Osteoblast (primary cell): ENCODE measurements around the gene DNAH9. TPM values are rescaled to one million over a fixed set of nuclear protein-coding genes. Genes with fewer than 3 reads are reported as not detected.

Experiments used
- DNase-seq: peaks from one replicate; pipeline ENCODE4 v3.0.0; 2011; ENCODE audit warnings: low spot score, mixed read lengths; ENCODE audit not compliant: insufficient read length; ENCODE audit errors: missing footprints
- H2AFZ ChIP-seq: 2 replicates; pipeline ENCODE4 v1.6.0; 2011; ENCODE audit warnings: mild to moderate bottlenecking, low read length
- H3K27ac ChIP-seq: 2 replicates; pipeline ENCODE4 v1.5.1; 2011; ENCODE audit warnings: mild to moderate bottlenecking, low read depth, low read length, moderate library complexity
- H3K27me3 ChIP-seq: 2 replicates; pipeline ENCODE4 v1.6.0; 2012; ENCODE audit warnings: mild to moderate bottlenecking, control low read depth, inconsistent platforms, low read length, moderate library complexity; ENCODE audit not compliant: insufficient read depth
- H3K36me3 ChIP-seq: 2 replicates; pipeline ENCODE4 v1.5.1; 2011; ENCODE audit warnings: mild to moderate bottlenecking, low read length, control low read depth, moderate library complexity; ENCODE audit not compliant: insufficient read depth
- H3K4me1 ChIP-seq: 2 replicates; pipeline ENCODE4 v1.5.1; 2011; ENCODE audit warnings: mild to moderate bottlenecking, low read length, control low read depth, moderate library complexity; ENCODE audit not compliant: insufficient read depth
- H3K4me2 ChIP-seq: 2 replicates; pipeline ENCODE4 v1.6.0; 2011; ENCODE audit warnings: mild to moderate bottlenecking, low read length; ENCODE audit not compliant: insufficient read depth
- H3K4me3 ChIP-seq: fragments of 200-600 bp; sonication (generic); 3 replicates; pipeline ENCODE4 v1.5.1; 2012; ENCODE audit warnings: mild to moderate bottlenecking, low read length, inconsistent platforms; ENCODE audit not compliant: insufficient read depth
- H3K79me2 ChIP-seq: 2 replicates; pipeline ENCODE4 v1.6.0; 2012; ENCODE audit warnings: mild to moderate bottlenecking, low read length, control low read depth, inconsistent platforms; ENCODE audit not compliant: insufficient read depth
- H3K9me3 ChIP-seq: 2 replicates; pipeline ENCODE4 v1.5.1; 2011; ENCODE audit warnings: low read depth, low read length, control low read depth
- H4K20me1 ChIP-seq: 2 replicates; pipeline ENCODE4 v1.6.0; 2012; ENCODE audit warnings: mild to moderate bottlenecking, low read length, control low read depth; ENCODE audit not compliant: insufficient read depth
- CTCF ChIP-seq: IDR thresholded peaks from 2 replicates; pipeline ENCODE4 v1.5.1; 2011; ENCODE audit warnings: mild to moderate bottlenecking, low read depth, low read length, moderate library complexity; ENCODE audit errors: extremely low read depth
- total RNA-seq: library from RNA; depleted of rRNA; stranded (reverse); fragments of >200 nt; gene quantifications from 2 replicates; pipeline ENCODE4 v1.2.3, GENCODE V29; 2012

DNAH9 gene
- total RNA-seq, 1 donor, result not detected

GRCh38 chr17:11885051-11885450, 286.8 kb downstream of the DNAH9 start:
- Histone ChIP-seq H3K79me2 (no peaks in the 10 kb centered on the region), H4K20me1 (no peaks in the 10 kb centered on the region), H3K27ac (no peak overlapping the region), H3K4me1 (no peaks in the 10 kb centered on the region), H3K27me3 (no peaks in the 10 kb centered on the region), H3K4me2 (no peak overlapping the region), H3K36me3 (no peaks in the 10 kb centered on the region), H3K9me3 (no peaks in the 10 kb centered on the region), H3K4me3 (no peak overlapping the region), H2AFZ (no peak overlapping the region)
- no peak for TF ChIP-seq CTCF
- DNase-seq, result no peak

- no peaks in the 10 kb centered on the region for H3K79me2 ChIP-seq
- H3K4me2 ChIP-seq, result no peak overlapping the region
- H3K27me3 ChIP-seq, result no peaks in the 10 kb centered on the region
- H3K27ac ChIP-seq, result no peak overlapping the region
- no peak for TF ChIP-seq CTCF
- no peak overlapping the region for H3K4me3 ChIP-seq
- H3K9me3 ChIP-seq, result no peaks in the 10 kb centered on the region
- H3K4me1 ChIP-seq, result no peaks in the 10 kb centered on the region
- DNase-seq, result no peak
- H2AFZ ChIP-seq, result no peak overlapping the region
- H3K36me3 ChIP-seq, result no peaks in the 10 kb centered on the region
- H4K20me1 ChIP-seq, result no peaks in the 10 kb centered on the region
Measured at GRCh38 chr17:11889266-11889665, 291.0 kb downstream of the DNAH9 start.

DNA sequence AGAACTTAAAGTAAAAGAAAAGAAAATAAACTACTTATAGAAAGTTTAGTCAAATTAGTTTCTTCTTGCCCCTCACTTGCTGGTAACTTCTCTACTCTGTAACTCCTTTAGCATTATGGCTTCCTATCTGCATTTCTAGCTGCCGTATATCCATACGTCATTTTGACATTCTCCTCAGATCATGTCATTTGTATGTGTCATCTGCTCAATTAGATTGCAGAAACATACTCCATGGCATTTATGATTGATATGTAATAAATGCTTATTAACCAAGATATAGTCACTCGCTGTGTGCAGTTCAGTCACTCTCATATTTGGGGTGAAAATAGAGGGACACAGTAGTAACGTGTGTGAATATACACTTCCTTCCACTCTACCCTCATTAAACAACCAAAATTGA, 295.6 kb downstream of the DNAH9 start:
- peaks cover 2% of the 10 kb centered on the region for H3K9me3 ChIP-seq
- no peaks in the 10 kb centered on the region for H3K79me2 ChIP-seq
- H3K36me3 ChIP-seq, result no peaks in the 10 kb centered on the region
- no peak overlapping the region for H3K4me2 ChIP-seq
- no peak for DNase-seq
- no peak overlapping the region for H2AFZ ChIP-seq
- H3K4me1 ChIP-seq, result no peaks in the 10 kb centered on the region
- no peaks in the 10 kb centered on the region for H3K27me3 ChIP-seq
- no peak overlapping the region for H3K27ac ChIP-seq
- H4K20me1 ChIP-seq, result no peaks in the 10 kb centered on the region
- H3K4me3 ChIP-seq, result no peak overlapping the region
- TF ChIP-seq CTCF, result no peak

DNA sequence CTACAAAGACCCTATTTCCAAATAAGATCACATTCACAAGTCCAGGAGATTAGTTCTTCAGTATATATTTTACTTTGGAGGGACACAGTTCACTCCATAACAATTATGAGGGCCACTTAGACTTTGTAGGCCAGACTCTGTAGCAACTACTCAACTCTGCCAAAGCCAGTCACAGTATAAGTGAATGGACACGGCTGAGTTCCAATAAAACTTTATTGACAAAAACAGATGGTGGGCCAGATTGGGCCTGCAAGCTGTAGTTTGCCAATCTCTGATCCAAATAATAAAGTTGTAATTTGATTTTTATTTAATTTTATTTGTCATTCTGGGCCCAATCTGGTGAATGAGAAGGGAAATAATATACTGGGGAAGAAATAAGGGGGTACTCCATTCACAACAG, 297.9 kb downstream of the DNAH9 start:
- Histone ChIP-seq H3K79me2 (no peaks in the 10 kb centered on the region), H3K4me1 (no peaks in the 10 kb centered on the region), H3K4me2 (no peak overlapping the region), H2AFZ (no peak overlapping the region), H4K20me1 (no peaks in the 10 kb centered on the region), H3K4me3 (no peak overlapping the region), H3K9me3 (peaks cover 2% of the 10 kb centered on the region), H3K27ac (no peak overlapping the region), H3K36me3 (no peaks in the 10 kb centered on the region), H3K27me3 (no peaks in the 10 kb centered on the region)
- TF ChIP-seq CTCF, result no peak
- DNase-seq, result no peak
